Measurements from ENCODE around the gene CACNA1C.

Gene CACNA1C

DNA sequence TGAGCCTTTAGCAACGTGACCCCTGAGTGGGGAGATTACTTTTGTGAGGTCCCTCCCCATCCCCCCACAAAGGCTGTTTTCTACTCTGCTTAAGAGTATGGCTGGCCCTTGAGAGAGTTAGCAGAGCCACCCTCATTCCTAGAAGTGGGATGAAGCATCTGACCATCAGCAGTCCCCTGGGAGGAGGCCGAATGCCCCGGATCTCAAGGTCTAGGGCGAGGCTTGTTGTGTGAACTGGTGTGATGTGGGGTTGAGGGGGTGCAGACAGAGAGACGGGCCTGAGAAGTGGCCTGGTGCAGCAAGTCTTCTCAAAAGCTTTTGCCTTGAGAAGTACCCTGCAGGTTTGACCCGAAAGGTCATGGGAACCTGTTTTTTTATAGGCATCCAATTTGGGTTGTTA, 589.0 kb downstream of the CACNA1C start:
- TF ChIP-seq, protein P1, sequence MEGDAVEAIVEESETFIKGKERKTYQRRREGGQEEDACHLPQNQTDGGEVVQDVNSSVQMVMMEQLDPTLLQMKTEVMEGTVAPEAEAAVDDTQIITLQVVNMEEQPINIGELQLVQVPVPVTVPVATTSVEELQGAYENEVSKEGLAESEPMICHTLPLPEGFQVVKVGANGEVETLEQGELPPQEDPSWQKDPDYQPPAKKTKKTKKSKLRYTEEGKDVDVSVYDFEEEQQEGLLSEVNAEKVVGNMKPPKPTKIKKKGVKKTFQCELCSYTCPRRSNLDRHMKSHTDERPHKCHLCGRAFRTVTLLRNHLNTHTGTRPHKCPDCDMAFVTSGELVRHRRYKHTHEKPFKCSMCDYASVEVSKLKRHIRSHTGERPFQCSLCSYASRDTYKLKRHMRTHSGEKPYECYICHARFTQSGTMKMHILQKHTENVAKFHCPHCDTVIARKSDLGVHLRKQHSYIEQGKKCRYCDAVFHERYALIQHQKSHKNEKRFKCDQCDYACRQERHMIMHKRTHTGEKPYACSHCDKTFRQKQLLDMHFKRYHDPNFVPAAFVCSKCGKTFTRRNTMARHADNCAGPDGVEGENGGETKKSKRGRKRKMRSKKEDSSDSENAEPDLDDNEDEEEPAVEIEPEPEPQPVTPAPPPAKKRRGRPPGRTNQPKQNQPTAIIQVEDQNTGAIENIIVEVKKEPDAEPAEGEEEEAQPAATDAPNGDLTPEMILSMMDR (IDR thresholded peaks at IDR 0.05; ENCODE audit: extremely low read depth, missing control alignments) = no peak
- no peak for DNase-seq (ENCODE audit: low spot score)

DNA sequence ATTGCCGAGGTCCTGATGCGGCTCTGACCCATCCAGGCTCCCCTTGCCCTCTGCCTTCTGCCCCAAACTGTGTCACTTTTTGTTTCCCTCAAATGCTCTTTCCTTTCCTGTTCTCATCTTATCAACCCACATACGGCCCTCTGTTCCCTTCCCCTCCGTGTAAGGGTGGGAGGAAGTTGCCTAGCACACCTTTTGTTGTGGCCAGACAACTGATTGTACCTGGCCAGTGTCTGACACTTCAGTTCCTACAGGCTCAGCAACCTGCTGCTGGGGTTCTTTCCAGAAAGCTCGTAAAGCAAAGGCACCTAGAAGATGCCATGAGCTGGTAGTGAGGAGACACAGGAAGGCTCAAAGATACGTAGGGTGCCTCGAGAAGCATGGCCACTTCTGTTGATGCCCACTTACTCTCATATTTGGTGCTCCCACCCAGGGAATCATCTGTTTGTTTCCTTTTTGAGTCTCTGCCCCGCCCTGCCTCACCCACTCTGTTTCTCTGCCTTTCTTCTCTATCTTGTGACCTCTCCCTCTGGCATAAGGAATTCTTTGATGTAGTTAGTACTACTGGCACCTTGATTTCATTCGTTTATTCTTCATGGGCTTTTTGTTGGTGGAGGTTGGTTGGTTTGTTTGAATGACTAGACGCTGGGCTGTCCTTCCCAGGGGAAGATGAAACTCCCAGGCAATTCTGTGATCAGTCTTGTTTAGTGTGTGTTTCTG, 589.5 kb downstream of the CACNA1C start:
- DNase-seq (ENCODE audit: low spot score) = no peak
- TF ChIP-seq, protein P1 (IDR thresholded peaks at IDR 0.05; ENCODE audit: extremely low read depth, missing control alignments) = no peak

- no peak for DNase-seq (ENCODE audit: low spot score)
- TF ChIP-seq, protein P1 (IDR thresholded peaks at IDR 0.05; ENCODE audit: extremely low read depth, missing control alignments) = no peak
Observed at GRCh38 chr12:2642896-2643425, 590.2 kb downstream of the CACNA1C start.

GRCh38 chr12:2643576-2644135, 590.9 kb downstream of the CACNA1C start:
- TF ChIP-seq, protein P1 (IDR thresholded peaks at IDR 0.05; ENCODE audit: extremely low read depth, missing control alignments) = no peak
- no peak for DNase-seq (ENCODE audit: low spot score)

GRCh38 chr12:2644683-2645405, 592.1 kb downstream of the CACNA1C start:
- DNase-seq (ENCODE audit: low spot score) = no peak

GRCh38 chr12:2645460-2645859, 592.7 kb downstream of the CACNA1C start:
- no peak for DNase-seq (ENCODE audit: low spot score)
- TF ChIP-seq, protein P1 (IDR thresholded peaks at IDR 0.05; ENCODE audit: extremely low read depth, missing control alignments) = no peak

More at GRCh38 chr12:2644683-2645405, 592.1 kb downstream of the CACNA1C start:
- TF ChIP-seq, protein P1 (IDR thresholded peaks at IDR 0.05; ENCODE audit: extremely low read depth, missing control alignments) = no peak

GRCh38 chr12:2646341-2646740, 593.6 kb downstream of the CACNA1C start:
- TF ChIP-seq, protein P1 (IDR thresholded peaks at IDR 0.05; ENCODE audit: extremely low read depth, missing control alignments) = no peak
- no peak for DNase-seq (ENCODE audit: low spot score)

Data from GM20000 (cell line).